ENCODE results near the gene CYP4Z1. TPM values are rescaled to one million over a fixed set of nuclear protein-coding genes. Genes with fewer than 3 reads are reported as not detected.
"Not testable (repeated sequence)": the region's sequence is repeated elsewhere in the genome, so short reads cannot be mapped to it uniquely, and the experiment has no call there.

Gene CYP4Z1
- total and polyA plus RNA-seq, 2 donors (not counting 1 experiment from before 2014, with no cell fraction given) = not detected

DNA sequence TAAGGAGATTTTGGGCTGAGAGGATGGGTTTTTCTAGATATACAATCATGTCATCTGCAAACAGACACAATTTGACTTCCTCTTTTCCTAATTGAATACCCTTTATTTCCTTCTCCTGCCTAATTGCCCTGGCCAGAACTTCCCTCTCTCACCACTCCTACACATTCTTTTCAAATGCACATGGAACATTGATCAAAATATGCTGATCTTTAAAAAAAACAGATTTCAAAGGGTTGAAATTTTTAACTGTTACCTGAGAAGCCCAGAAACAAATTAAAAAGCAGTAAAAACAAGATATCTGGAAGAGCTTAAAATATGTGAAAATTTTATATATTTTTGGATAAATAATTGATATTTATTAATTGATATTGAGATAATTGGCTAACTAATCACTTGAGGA, 57.8 kb downstream of the CYP4Z1 start:
- H3K27ac ChIP-seq (ENCODE audit: low read length in 2 of 2); H3K4me1 Mint-ChIP-seq; H3K4me1 ChIP-seq (ENCODE audit: control insufficient read depth in 2 of 2, insufficient read depth in 2 of 2, low read length in 2 of 2); H3K9me3 ChIP-seq (ENCODE audit: control extremely low read depth in 1 of 3, control insufficient read depth in 2 of 3, insufficient read depth in 1 of 3, low read length in 2 of 3); ATAC-seq (ENCODE audit: low read depth); H3K27me3 Mint-ChIP-seq; H3K27me3 ChIP-seq (replicated peaks in 1 of 4; ENCODE audit: control extremely low read depth in 1 of 4, control insufficient read depth in 3 of 4, insufficient read depth in 4 of 4, low read length in 3 of 4); intact Hi-C loops (cut with micrococcal nuclease); H3K9me3 Mint-ChIP-seq (ENCODE audit: insufficient read depth); H3K27ac Mint-ChIP-seq; H4K20me1 ChIP-seq (ENCODE audit: control insufficient read depth, insufficient read depth, low read length, poor library complexity, severe bottlenecking); H3K4me3 ChIP-seq (ENCODE audit: control extremely low read depth in 1 of 5, extremely low read depth in 1 of 5, insufficient read depth in 1 of 5, low read depth in 2 of 5, low read length in 4 of 5); H3K4me3 Mint-ChIP-seq; H2AFZ ChIP-seq (ENCODE audit: insufficient read depth, low read depth, low read length, poor library complexity, severe bottlenecking); H3K36me3 ChIP-seq (replicated peaks in 1 of 2; ENCODE audit: control extremely low read depth in 1 of 2, control insufficient read depth in 1 of 2, extremely low read depth in 1 of 2, insufficient read depth in 2 of 2, low read length in 1 of 2); H3K9ac ChIP-seq (ENCODE audit: low read length); H3K4me2 ChIP-seq (replicated peaks; ENCODE audit: low read depth, low read length, poor library complexity, severe bottlenecking); CTCF ChIA-PET; H3K79me2 ChIP-seq (ENCODE audit: control insufficient read depth, insufficient read depth, low read length); POLR2A ChIA-PET; DNase-seq: not testable (repeated sequence)

DNA sequence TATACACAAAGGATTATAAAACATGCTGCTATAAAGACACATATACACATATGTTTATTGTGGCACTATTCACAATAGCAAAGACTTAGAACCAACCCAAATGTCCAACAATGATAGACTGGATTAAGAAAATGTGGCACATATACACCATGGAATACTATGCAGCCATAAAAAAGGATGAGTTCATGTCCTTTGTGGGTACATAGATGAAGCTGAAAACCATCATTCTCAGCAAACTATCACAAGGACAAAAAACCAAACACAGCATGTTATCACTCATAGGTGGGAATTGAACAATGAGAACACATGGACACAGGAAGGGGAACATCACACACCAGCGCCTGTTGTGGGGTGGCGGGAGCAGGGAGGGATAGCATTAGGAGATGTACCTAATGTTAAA, 60.0 kb downstream of the CYP4Z1 start:
- ATAC-seq (ENCODE audit: low read depth); H3K4me3 ChIP-seq (ENCODE audit: control extremely low read depth in 1 of 5, extremely low read depth in 1 of 5, insufficient read depth in 1 of 5, low read depth in 2 of 5, low read length in 4 of 5); H3K9me3 ChIP-seq (ENCODE audit: control extremely low read depth in 1 of 3, control insufficient read depth in 2 of 3, insufficient read depth in 1 of 3, low read length in 2 of 3); H3K27me3 Mint-ChIP-seq; H3K4me1 Mint-ChIP-seq; H3K4me1 ChIP-seq (ENCODE audit: control insufficient read depth in 2 of 2, insufficient read depth in 2 of 2, low read length in 2 of 2); H3K4me3 Mint-ChIP-seq; H3K9me3 Mint-ChIP-seq (ENCODE audit: insufficient read depth); H3K4me2 ChIP-seq (replicated peaks; ENCODE audit: low read depth, low read length, poor library complexity, severe bottlenecking); H3K27me3 ChIP-seq (replicated peaks in 1 of 4; ENCODE audit: control extremely low read depth in 1 of 4, control insufficient read depth in 3 of 4, insufficient read depth in 4 of 4, low read length in 3 of 4); intact Hi-C loops (cut with micrococcal nuclease); H3K79me2 ChIP-seq (ENCODE audit: control insufficient read depth, insufficient read depth, low read length); CTCF ChIA-PET; POLR2A ChIA-PET; H4K20me1 ChIP-seq (ENCODE audit: control insufficient read depth, insufficient read depth, low read length, poor library complexity, severe bottlenecking); H3K36me3 ChIP-seq (replicated peaks in 1 of 2; ENCODE audit: control extremely low read depth in 1 of 2, control insufficient read depth in 1 of 2, extremely low read depth in 1 of 2, insufficient read depth in 2 of 2, low read length in 1 of 2); DNase-seq; H3K27ac ChIP-seq (ENCODE audit: low read length in 2 of 2); H3K27ac Mint-ChIP-seq; H3K9ac ChIP-seq (ENCODE audit: low read length); H2AFZ ChIP-seq (ENCODE audit: insufficient read depth, low read depth, low read length, poor library complexity, severe bottlenecking): not testable (repeated sequence)
- WGBS (ENCODE audit: insufficient coverage) = no CpG with 5 or more reads among the region's 2 CpGs

GRCh38 chr1:47128221-47128620, 61.2 kb downstream of the CYP4Z1 start:
- Histone ChIP-seq H3K4me1 (ENCODE audit: control insufficient read depth in 2 of 2, insufficient read depth in 2 of 2, low read length in 2 of 2) (no peaks in the 10 kb centered on the region), H3K4me3 (ENCODE audit: control extremely low read depth in 1 of 5, extremely low read depth in 1 of 5, insufficient read depth in 1 of 5, low read depth in 2 of 5, low read length in 4 of 5) (no peak overlapping the region), H3K27me3 (replicated peaks in 1 of 4; ENCODE audit: control extremely low read depth in 1 of 4, control insufficient read depth in 3 of 4, insufficient read depth in 4 of 4, low read length in 3 of 4) (no peaks in the 10 kb centered on the region), H3K79me2 (ENCODE audit: control insufficient read depth, insufficient read depth, low read length) (no peaks in the 10 kb centered on the region), H3K9ac (ENCODE audit: low read length) (no peak overlapping the region), H3K9me3 (ENCODE audit: control extremely low read depth in 1 of 3, control insufficient read depth in 2 of 3, insufficient read depth in 1 of 3, low read length in 2 of 3) (no peaks in the 10 kb centered on the region), H3K4me2 (replicated peaks; ENCODE audit: low read depth, low read length, poor library complexity, severe bottlenecking) (no peak overlapping the region), H3K27ac (ENCODE audit: low read length in 2 of 2) (no peak overlapping the region), H3K36me3 (replicated peaks in 1 of 2; ENCODE audit: control extremely low read depth in 1 of 2, control insufficient read depth in 1 of 2, extremely low read depth in 1 of 2, insufficient read depth in 2 of 2, low read length in 1 of 2) (no peaks in the 10 kb centered on the region), H2AFZ (ENCODE audit: insufficient read depth, low read depth, low read length, poor library complexity, severe bottlenecking) (no peak overlapping the region), H4K20me1 (ENCODE audit: control insufficient read depth, insufficient read depth, low read length, poor library complexity, severe bottlenecking) (no peaks in the 10 kb centered on the region)
- H3K27ac Mint-ChIP-seq = no peak overlapping the region
- H3K9me3 Mint-ChIP-seq (ENCODE audit: insufficient read depth) = peaks cover 10% of the 10 kb centered on the region
- no peaks in the 10 kb centered on the region for H3K4me1 Mint-ChIP-seq
- intact Hi-C loops (cut with micrococcal nuclease) = no loop called here
- H3K4me3 Mint-ChIP-seq = no peak overlapping the region
- WGBS (ENCODE audit: insufficient coverage) = no CpG with 5 or more reads among the region's 1 CpG
- peaks cover 4% of the 10 kb centered on the region for H3K27me3 Mint-ChIP-seq
- no peak for ATAC-seq (ENCODE audit: low read depth)
- no peak for TF ChIP-seq CTCF (IDR thresholded peaks at IDR 0.05)
- no peak for TF ChIP-seq EZH2 (IDR thresholded peaks at IDR 0.05; ENCODE audit: borderline replicate concordance, insufficient read depth, low read depth, low read length, poor library complexity, severe bottlenecking)
- ChIA-PET CTCF (no interaction called here), POLR2A (no interaction called here)
- DNase-seq = no peak

Measured in B cell (primary cell).